GM08714 (cell line): Measurements from ENCODE around the gene TMEM171.

ENCODE experiments used
- H3K4me3 ChIP-seq: fragments of 200-500 bp; sonication (Bioruptor generic); 2 replicates; pipeline ENCODE4 v1.5.1; 2014; ENCODE audit warnings: mild to moderate bottlenecking, low read length, inconsistent platforms
- ZNF274 ChIP-seq: IDR thresholded peaks from 2 replicates; pipeline ENCODE4 v1.6.1; 2012; ENCODE audit warnings: mild to moderate bottlenecking, low read depth, low read length

TMEM171 gene

GRCh38 chr5:73114044-73114688 lies 6.2 kb upstream of the TMEM171 start:
- TF ChIP-seq ZNF274 = no peak
- H3K4me3 ChIP-seq = no peak overlapping the region

GRCh38 chr5:73115399-73116051 lies 4.8 kb upstream of the TMEM171 start:
- H3K4me3 ChIP-seq = no peak overlapping the region
- no peak for TF ChIP-seq ZNF274

- no peak for TF ChIP-seq ZNF274
- H3K4me3 ChIP-seq = no peak overlapping the region
Observed at GRCh38 chr5:73116506-73116905, 3.9 kb upstream of the TMEM171 start.

- H3K4me3 ChIP-seq = no peak overlapping the region
- no peak for TF ChIP-seq ZNF274
Observed at GRCh38 chr5:73117088-73117740, 3.2 kb upstream of the TMEM171 start.

GRCh38 chr5:73118391-73118973 lies 1.9 kb upstream of the TMEM171 start:
- H3K4me3 ChIP-seq = no peak overlapping the region
- no peak for TF ChIP-seq ZNF274

- no peak for TF ChIP-seq ZNF274
- H3K4me3 ChIP-seq = no peak overlapping the region
Observed at GRCh38 chr5:73119451-73120157, 771 bp upstream of the TMEM171 start.

- no peak overlapping the region for H3K4me3 ChIP-seq
- TF ChIP-seq ZNF274 = no peak
Observed at GRCh38 chr5:73121119-73121463, 716 bp downstream of the TMEM171 start.

- no peak overlapping the region for H3K4me3 ChIP-seq
- TF ChIP-seq ZNF274 = no peak
Observed at GRCh38 chr5:73122875-73123810, 2.8 kb downstream of the TMEM171 start.

GRCh38 chr5:73125289-73125688 lies 4.9 kb downstream of the TMEM171 start:
- no peak overlapping the region for H3K4me3 ChIP-seq
- no peak for TF ChIP-seq ZNF274

- no peak for TF ChIP-seq ZNF274
- H3K4me3 ChIP-seq = no peak overlapping the region
Observed at GRCh38 chr5:73126381-73126780, 6.0 kb downstream of the TMEM171 start.

GRCh38 chr5:73126957-73127356 lies 6.6 kb downstream of the TMEM171 start:
- no peak for TF ChIP-seq ZNF274
- H3K4me3 ChIP-seq = no peak overlapping the region

GRCh38 chr5:73129143-73129542 lies 8.8 kb downstream of the TMEM171 start:
- no peak overlapping the region for H3K4me3 ChIP-seq
- TF ChIP-seq ZNF274 = no peak

- no peak for TF ChIP-seq ZNF274
- H3K4me3 ChIP-seq = no peak overlapping the region
Observed at GRCh38 chr5:73130811-73131210, 10.4 kb downstream of the TMEM171 start.
